ENCODE measurements around the gene SEMA3G.

GRCh38 chr3:52483577-52484381, 38.9 kb upstream of the SEMA3G start:
- TF ChIP-seq CTCF (IDR thresholded peaks at IDR 0.05) = no peak
- no peak for TF ChIP-seq ZFX (IDR thresholded peaks at IDR 0.05; ENCODE audit: borderline replicate concordance)
